Uterus (tissue), 4 donors: ENCODE results near the gene CDH13. TPM values are rescaled to one million over a fixed set of nuclear protein-coding genes. Genes with fewer than 3 reads are reported as not detected.

ENCODE experiments used
- DNase-seq, 2 donors: peaks; one replicate each; pipeline ENCODE4 v3.0.0-alpha.2; 2019 to 2020
- H3K27ac ChIP-seq, 2 donors: fragments of 200-600 bp; sonication (generic); 1 replicate in 1 of 2; 2 replicates in 1 of 2; pipeline ENCODE4 v1.5.1; 2016 to 2018
- H3K27me3 ChIP-seq, 2 donors: fragments of 200-600 bp; sonication (generic); one replicate each; pipeline ENCODE4 v1.5.1; 2018 to 2019; ENCODE audit warnings: control low read depth in 1 of 2
- H3K36me3 ChIP-seq, 2 donors: fragments of 200-600 bp; sonication (generic); one replicate each; pipeline ENCODE4 v1.5.1; 2019; ENCODE audit warnings: control low read depth in 1 of 2
- H3K4me1 ChIP-seq, 2 donors: fragments of 200-600 bp; sonication (generic); one replicate each; pipeline ENCODE4 v1.5.1; 2018 to 2019; ENCODE audit warnings: control low read depth in 1 of 2
- H3K4me3 ChIP-seq, 2 donors: fragments of 200-600 bp; sonication (generic); 1 replicate in 1 of 2; 2 replicates in 1 of 2; pipeline ENCODE4 v1.5.1; 2018 to 2019; ENCODE audit warnings: mild to moderate bottlenecking in 1 of 2
- H3K9me3 ChIP-seq, 2 donors: fragments of 200-600 bp; sonication (generic); one replicate each; pipeline ENCODE4 v1.5.1; 2019; ENCODE audit warnings: control low read depth in 1 of 2
- CTCF ChIP-seq, 4 experiments: fragments of 200-600 bp in 2 of 4; fragments of 450-650 bp in 2 of 4; sonication (generic) in 2 of 4; IDR thresholded peaks; one replicate each; pipeline ENCODE4 v1.5.1; 2016 to 2019; ENCODE audit warnings: antibody characterized with exemption in 4 of 4, mild to moderate bottlenecking in 2 of 4, moderate library complexity in 1 of 4
- POLR2A ChIP-seq, 2 donors: fragments of 450-650 bp; IDR thresholded peaks; one replicate each; pipeline ENCODE4 v1.6.1; 2016; ENCODE audit warnings: antibody characterized with exemption in 2 of 2, mild to moderate bottlenecking in 1 of 2, moderate library complexity in 1 of 2
- intact Hi-C: fragments of 100-400 bp; cut with DNase I; formaldehyde crosslinking; loops from one replicate; pipeline ENCODE4 v1.15.1; 2023; ENCODE audit warnings: low total_unique reads
- total RNA-seq, 4 donors: library from RNA; depleted of rRNA in 3 of 4; stranded (reverse); fragments of >200 nt in 3 of 4; gene quantifications; one replicate each; pipeline versions ENCODE4 v1.1.0 to v1.2.4, GENCODE V29; 2014 to 2023
- donor health status: DM: yes; HTN: yes; CAD: no.

The CDH13 gene
- total RNA-seq, 4 donors from 2014 or later = 49.1 to 99.4 (median 82.7) TPM

GRCh38 chr16:83599789-83600462 lies 973.2 kb downstream of the CDH13 start:
- TF ChIP-seq POLR2A (IDR thresholded peaks at IDR 0.05) = no peak
- no peak for TF ChIP-seq CTCF (IDR thresholded peaks at IDR 0.05)
- DNase-seq = no peak
- Histone ChIP-seq H3K4me1 (no peaks in the 10 kb centered on the region), H3K27me3 (no peaks in the 10 kb centered on the region), H3K9me3 (no peaks in the 10 kb centered on the region), H3K4me3 (no peak overlapping the region), H3K27ac (no peak overlapping the region), H3K36me3 (no peaks in the 10 kb centered on the region)
- intact Hi-C loops = no loop called here

GRCh38 chr16:83602761-83603722 lies 976.3 kb downstream of the CDH13 start:
- H3K4me3 ChIP-seq = no peak overlapping the region
- TF ChIP-seq POLR2A (IDR thresholded peaks at IDR 0.05) (no peak), CTCF (IDR thresholded peaks at IDR 0.05) (no peak)
- no peaks in the 10 kb centered on the region for H3K36me3 ChIP-seq
- no peak for DNase-seq
- no peaks in the 10 kb centered on the region for H3K9me3 ChIP-seq
- H3K27ac ChIP-seq = no peak overlapping the region
- H3K27me3 ChIP-seq = no peaks in the 10 kb centered on the region
- intact Hi-C loops = no loop called here
- no peaks in the 10 kb centered on the region for H3K4me1 ChIP-seq

- Histone ChIP-seq H3K27ac (no peak overlapping the region), H3K4me3 (no peak overlapping the region), H3K4me1 (no peaks in the 10 kb centered on the region), H3K27me3 (no peaks in the 10 kb centered on the region), H3K9me3 (no peaks in the 10 kb centered on the region), H3K36me3 (no peaks in the 10 kb centered on the region)
- DNase-seq = no peak
- TF ChIP-seq CTCF (IDR thresholded peaks at IDR 0.05) (no peak), POLR2A (IDR thresholded peaks at IDR 0.05) (no peak)
- intact Hi-C loops = no loop called here
Observed at GRCh38 chr16:83603723-83604570, 977.2 kb downstream of the CDH13 start.

- no peak overlapping the region for H3K27ac ChIP-seq
- H3K9me3 ChIP-seq = no peaks in the 10 kb centered on the region
- intact Hi-C loops = no loop called here
- H3K4me3 ChIP-seq = no peak overlapping the region
- no peak for DNase-seq
- no peaks in the 10 kb centered on the region for H3K36me3 ChIP-seq
- H3K4me1 ChIP-seq = no peaks in the 10 kb centered on the region
- TF ChIP-seq POLR2A (IDR thresholded peaks at IDR 0.05) (no peak), CTCF (IDR thresholded peaks at IDR 0.05) (no peak)
- H3K27me3 ChIP-seq = no peaks in the 10 kb centered on the region
Observed at GRCh38 chr16:83606486-83607030, 979.8 kb downstream of the CDH13 start.
